Measurements from ENCODE around the gene CDH4. TPM values are rescaled to one million over a fixed set of nuclear protein-coding genes. Genes with fewer than 3 reads are reported as not detected.

CDH4 gene
- total and polyA plus RNA-seq, 7 donors: under 0.01 to 0.06 TPM; not detected in 5

DNA sequence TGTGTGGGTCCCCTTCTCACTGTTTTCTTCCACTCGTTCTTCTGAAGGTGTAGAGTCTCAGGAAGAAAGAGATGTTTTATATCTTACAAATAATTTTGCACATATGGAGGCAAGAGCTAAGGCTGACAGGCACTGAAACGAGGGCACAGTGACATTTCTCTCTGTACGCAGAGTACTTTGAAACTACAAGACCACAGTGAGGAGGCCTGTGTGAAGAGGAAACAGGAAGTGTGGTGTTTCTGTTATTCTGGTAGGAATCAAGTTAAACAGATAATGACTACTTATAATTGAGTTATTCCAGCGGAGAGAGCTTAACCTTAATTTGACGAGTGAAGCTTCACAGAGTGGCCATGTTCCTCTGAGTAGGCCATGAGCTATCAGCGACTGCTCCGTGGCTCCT is 4.8 kb downstream of the CDH4 start:
- TF ChIP-seq POLR2A (IDR thresholded peaks at IDR 0.05) (no peak), EP300 (IDR thresholded peaks at IDR 0.05) (no peak), POLR2AphosphoS5 (IDR thresholded peaks at IDR 0.05) (no peak)
- TF ChIP-seq, protein P1, sequence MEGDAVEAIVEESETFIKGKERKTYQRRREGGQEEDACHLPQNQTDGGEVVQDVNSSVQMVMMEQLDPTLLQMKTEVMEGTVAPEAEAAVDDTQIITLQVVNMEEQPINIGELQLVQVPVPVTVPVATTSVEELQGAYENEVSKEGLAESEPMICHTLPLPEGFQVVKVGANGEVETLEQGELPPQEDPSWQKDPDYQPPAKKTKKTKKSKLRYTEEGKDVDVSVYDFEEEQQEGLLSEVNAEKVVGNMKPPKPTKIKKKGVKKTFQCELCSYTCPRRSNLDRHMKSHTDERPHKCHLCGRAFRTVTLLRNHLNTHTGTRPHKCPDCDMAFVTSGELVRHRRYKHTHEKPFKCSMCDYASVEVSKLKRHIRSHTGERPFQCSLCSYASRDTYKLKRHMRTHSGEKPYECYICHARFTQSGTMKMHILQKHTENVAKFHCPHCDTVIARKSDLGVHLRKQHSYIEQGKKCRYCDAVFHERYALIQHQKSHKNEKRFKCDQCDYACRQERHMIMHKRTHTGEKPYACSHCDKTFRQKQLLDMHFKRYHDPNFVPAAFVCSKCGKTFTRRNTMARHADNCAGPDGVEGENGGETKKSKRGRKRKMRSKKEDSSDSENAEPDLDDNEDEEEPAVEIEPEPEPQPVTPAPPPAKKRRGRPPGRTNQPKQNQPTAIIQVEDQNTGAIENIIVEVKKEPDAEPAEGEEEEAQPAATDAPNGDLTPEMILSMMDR (IDR thresholded peaks at IDR 0.05): no peak
- peaks cover 21 to 73% (median 23%) of the 10 kb centered on the region in 3 donors for H3K27me3 ChIP-seq

DNA sequence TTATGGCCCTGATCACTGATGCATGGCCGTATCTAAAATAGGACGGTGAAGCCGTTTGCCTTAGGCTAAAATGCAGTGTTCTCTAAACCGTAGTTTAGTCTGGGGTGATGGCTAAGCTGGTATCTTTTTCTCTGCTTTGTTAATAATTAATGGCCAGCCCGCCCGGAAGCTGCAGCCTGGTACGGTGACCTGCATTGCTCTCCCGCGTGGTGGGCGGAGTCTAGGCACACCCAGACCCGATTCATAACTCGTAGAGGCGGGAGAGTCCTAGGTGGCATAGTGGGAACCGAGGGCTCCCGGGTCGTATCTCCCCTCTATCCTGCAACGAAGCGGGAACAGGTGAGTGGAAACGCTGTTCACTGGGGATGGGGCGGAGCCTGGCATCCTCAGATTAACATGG is 5.5 kb downstream of the CDH4 start:
- Histone ChIP-seq H3K4me3 (no peak overlapping the region), H3K36me3 (no peaks in the 10 kb centered on the region), H3K9me3 (no peaks in the 10 kb centered on the region), H3K27ac (no peak overlapping the region), H3K4me1 (peaks cover 0 to 15% (median 14%) of the 10 kb centered on the region in 4 donors), H3K27me3 (peaks cover 17 to 75% (median 18%) of the 10 kb centered on the region in 3 donors)
- WGBS, 2 donors: 45 to 77% methylated on average over 20 of the region's 20 CpGs
- intact Hi-C loops (cut with DNase I): no loop called here
- no peak for DNase-seq
- TF ChIP-seq POLR2A (IDR thresholded peaks at IDR 0.05): no peak
- TF ChIP-seq, protein P1 (IDR thresholded peaks at IDR 0.05): no peak
- no peak for TF ChIP-seq POLR2AphosphoS5 (IDR thresholded peaks at IDR 0.05)
- TF ChIP-seq EP300 (IDR thresholded peaks at IDR 0.05): no peak

More for the DNA sequence above, 4.8 kb downstream of the CDH4 start:
- Histone ChIP-seq H3K4me3 (no peak overlapping the region), H3K9me3 (no peaks in the 10 kb centered on the region), H3K4me1 (peaks cover 0 to 20% (median 19%) of the 10 kb centered on the region in 4 donors), H3K36me3 (no peaks in the 10 kb centered on the region), H3K27ac (no peak overlapping the region)
- no peak for DNase-seq
- 53 to 73% methylated on average over 7 of the region's 7 CpGs for WGBS, 2 donors
- intact Hi-C loops (cut with DNase I): no loop called here

DNA sequence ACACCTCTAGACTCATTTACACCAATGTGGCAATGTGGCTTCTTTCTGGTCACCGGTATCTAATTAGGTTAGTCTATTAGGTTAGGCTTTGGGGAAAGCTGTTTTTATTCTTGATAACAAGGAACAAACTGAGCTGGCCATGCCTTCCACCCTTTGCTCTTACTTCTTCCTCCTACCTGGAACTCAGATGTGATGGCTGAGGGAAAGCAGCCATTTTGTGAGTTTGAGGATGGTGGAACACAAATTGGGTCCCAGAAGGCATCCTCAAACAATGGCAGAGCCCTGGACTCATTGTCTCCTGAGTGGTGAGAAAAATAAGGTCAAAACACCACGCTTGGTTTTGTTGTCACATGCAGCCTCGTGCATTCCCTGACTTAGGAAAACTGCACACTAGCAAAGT is 7.7 kb downstream of the CDH4 start:
- Histone ChIP-seq H3K4me1 (no peaks in the 10 kb centered on the region), H3K27me3 (peaks cover 0 to 65% (median 0%) of the 10 kb centered on the region in 3 donors), H3K27ac (no peak overlapping the region), H3K4me3 (no peak overlapping the region), H3K9me3 (no peaks in the 10 kb centered on the region), H3K36me3 (no peaks in the 10 kb centered on the region)
- no peak for TF ChIP-seq POLR2A (IDR thresholded peaks at IDR 0.05)
- no peak for TF ChIP-seq EP300 (IDR thresholded peaks at IDR 0.05)
- no peak for TF ChIP-seq POLR2AphosphoS5 (IDR thresholded peaks at IDR 0.05)
- TF ChIP-seq, protein P1 (IDR thresholded peaks at IDR 0.05): no peak
- DNase-seq: no peak
- WGBS, 2 donors: 70 to 90% methylated on average over 3 of the region's 3 CpGs
- intact Hi-C loops (cut with DNase I): no loop called here

DNA sequence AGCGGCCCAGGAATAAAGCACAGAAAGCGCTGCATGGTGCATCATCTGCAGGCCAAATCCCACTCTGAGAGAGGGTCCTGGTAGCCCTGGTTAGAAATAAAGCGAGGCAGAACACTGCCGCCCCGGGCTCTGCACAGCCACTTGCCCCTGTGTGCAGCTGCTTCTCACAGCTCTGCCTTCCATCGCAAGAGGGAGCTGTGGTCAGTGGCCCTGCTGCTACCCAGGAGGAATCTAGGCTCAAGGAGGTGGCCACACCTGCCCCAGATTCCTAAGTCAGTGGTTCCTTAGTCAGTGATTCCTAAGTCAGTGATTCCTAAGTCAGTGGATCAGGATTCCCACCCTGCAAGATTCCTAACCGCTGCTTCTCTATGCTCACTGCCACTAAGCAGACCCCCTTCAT is 8.8 kb downstream of the CDH4 start:
- DNase-seq: no peak
- WGBS, 2 donors: 77 to 82% methylated on average over 7 of the region's 7 CpGs
- no peaks in the 10 kb centered on the region for H3K4me1 ChIP-seq
- H3K4me3 ChIP-seq: no peak overlapping the region
- TF ChIP-seq POLR2AphosphoS5 (IDR thresholded peaks at IDR 0.05) (no peak), POLR2A (IDR thresholded peaks at IDR 0.05) (no peak), EP300 (IDR thresholded peaks at IDR 0.05) (no peak)
- TF ChIP-seq, protein P1 (IDR thresholded peaks at IDR 0.05): no peak
- H3K27ac ChIP-seq: no peak overlapping the region
- intact Hi-C loops (cut with DNase I): no loop called here
- H3K9me3 ChIP-seq: no peaks in the 10 kb centered on the region
- no peaks in the 10 kb centered on the region for H3K36me3 ChIP-seq
- H3K27me3 ChIP-seq: peaks cover 0 to 58% (median 3%) of the 10 kb centered on the region in 3 donors

DNA sequence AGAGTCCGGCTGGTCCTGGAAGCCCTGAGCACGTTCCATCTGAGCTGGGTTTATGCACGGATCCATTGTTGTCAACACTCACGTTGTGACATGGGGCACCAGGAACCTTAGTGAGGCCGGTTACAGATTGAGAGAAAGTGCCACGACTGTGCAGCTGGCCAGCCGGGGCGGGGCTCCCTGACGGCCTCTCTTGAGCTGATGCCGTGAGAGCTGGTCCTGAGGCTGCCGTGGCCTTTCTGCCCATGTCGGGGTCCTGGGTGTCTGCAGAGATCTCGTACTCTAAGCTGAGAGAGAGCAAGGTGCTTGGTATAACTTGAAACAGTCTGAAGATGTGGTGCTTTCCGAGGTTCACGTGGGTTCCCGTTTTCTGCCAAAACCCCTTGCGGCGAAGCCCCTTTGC is 10.0 kb downstream of the CDH4 start:
- DNase-seq: no peak
- H3K36me3 ChIP-seq: no peaks in the 10 kb centered on the region
- TF ChIP-seq EP300 (IDR thresholded peaks at IDR 0.05) (no peak), POLR2AphosphoS5 (IDR thresholded peaks at IDR 0.05) (no peak), POLR2A (IDR thresholded peaks at IDR 0.05) (no peak)
- TF ChIP-seq, protein P1 (IDR thresholded peaks at IDR 0.05): no peak
- peaks cover 0 to 58% (median 11%) of the 10 kb centered on the region in 3 donors for H3K27me3 ChIP-seq
- WGBS, 2 donors: 76 to 87% methylated on average over 18 of the region's 18 CpGs
- H3K27ac ChIP-seq: no peak overlapping the region
- no peaks in the 10 kb centered on the region for H3K9me3 ChIP-seq
- intact Hi-C loops (cut with DNase I): no loop called here
- H3K4me3 ChIP-seq: no peak overlapping the region
- H3K4me1 ChIP-seq: no peaks in the 10 kb centered on the region

Data from sigmoid colon (tissue), 7 donors.